HG02884 (cell line): ENCODE measurements around the gene GET4.
"Not testable (repeated sequence)": the region's sequence is repeated elsewhere in the genome, so short reads cannot be mapped to it uniquely, and the experiment has no call there.

Experiments used
- ATAC-seq: cut with Tn5 transposase; IDR thresholded peaks from one replicate; pipeline ENCODE4 v1.9.1; 2021; ENCODE audit warnings: mild to moderate bottlenecking, moderate library complexity; ENCODE audit not compliant: unreplicated experiment

GET4 gene

DNA sequence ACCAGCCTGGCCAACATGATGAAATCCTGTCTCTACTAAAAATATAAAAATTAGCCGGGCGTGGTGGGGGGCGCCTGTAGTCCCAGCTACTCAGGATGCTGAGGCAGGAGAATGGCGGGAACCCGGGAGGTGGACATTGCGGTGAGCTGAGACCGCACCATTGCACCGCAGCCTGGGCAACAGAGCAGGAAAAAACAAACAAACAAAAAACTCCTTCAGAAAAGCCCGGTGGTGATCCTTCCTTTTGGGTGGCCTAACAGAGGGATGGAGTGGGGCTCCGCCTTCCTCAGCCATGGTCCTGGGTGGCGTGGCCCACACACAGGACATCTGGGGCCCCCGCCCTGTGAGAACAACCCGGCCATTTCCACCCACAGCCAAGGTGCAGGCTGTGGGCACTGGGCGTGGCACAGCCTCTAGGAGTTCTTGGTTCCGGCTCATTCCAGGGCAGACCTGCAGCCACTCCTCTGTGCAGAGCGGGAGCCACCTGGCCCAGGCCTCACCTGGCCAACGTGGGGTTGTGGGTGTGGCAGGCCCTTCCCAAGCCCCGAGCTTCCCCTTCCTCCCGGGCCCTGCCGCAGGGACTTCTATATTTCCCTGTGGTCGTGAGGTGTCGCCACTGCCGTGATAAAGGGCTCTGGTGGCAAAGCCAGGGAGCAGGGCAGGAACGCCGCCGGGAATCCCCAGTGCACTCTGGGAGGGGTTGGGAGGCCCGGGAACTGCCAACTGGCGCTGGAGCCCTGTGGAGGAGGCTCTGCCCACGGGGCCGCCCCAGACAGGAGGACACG lies 37.6 kb downstream of the GET4 start:
- ATAC-seq: no peak

DNA sequence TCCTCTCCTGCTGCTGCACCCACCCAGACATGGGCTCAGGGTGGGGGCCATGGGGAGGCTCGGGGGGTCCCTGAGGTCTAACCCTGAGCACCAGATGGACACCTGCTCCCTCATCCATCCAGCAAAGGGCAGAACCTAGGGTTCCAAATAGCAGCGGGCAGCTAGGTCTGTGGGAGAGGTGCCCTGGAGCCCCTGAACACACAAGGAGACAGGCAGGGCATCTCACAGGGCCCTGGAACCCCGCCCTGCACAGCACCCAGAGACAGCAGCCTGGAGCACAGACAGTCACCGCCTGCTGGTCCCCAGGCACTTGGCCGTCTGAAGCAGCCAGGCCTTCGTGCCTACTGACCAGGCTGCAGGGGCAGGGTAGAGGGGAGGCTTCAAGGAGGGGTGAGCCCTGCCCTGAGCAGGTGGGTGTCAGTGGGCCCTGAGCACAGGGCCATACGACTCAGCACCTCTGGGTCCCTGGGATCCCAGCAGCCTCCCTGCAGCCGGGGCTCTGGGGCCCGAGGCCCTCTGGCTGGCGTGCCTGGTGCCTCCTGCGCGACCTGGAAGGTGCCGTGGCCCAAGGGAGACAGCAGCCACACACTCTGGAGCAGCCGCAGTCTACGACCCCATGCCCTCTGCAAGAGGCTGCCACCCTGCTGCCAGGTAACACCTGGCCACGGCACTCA lies 38.3 kb downstream of the GET4 start:
- ATAC-seq: no peak

DNA sequence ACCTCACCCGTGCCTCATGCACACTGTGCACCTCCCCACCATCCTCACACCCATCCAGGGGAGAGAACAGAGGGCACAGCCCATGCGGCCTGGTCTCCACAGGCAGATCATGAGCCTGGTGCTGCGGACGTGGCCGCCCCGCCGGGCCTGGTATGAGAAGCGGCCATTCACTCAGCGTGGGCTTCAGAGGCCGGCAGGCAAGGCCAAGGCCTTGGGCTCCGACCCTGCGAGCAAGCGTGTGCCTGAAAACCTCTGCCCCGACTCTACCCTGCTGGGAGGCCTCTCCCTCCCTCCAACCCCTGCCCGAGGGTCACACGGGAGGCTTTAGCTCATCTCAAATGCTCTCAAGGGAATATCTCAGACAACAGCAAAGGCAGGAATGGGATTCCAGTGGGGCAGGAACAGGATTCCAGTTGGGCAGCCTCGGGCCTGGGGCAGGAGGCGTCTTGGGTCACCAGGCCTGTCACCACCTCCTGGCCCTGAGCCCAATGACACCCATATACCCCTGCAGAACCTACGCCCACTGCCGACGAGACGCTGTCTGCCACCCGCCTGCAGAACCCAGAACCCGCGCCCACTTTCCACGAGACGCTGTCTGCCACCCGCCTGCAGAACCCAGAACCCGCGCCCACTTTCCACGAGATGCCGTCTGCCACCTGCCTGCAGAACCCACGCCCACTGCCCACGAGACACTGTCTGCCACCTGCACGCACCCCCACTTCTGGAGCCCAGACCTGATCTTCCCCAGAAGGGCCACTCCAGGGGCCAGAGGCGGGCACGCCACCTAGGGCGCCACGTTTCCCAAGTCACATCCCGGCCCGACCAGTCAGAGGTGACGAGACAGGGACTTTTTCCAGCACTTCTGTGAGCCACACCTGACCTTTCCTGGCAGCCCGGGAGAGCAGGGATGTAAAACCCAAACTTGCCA lies 39.2 kb downstream of the GET4 start:
- ATAC-seq: no peak

DNA sequence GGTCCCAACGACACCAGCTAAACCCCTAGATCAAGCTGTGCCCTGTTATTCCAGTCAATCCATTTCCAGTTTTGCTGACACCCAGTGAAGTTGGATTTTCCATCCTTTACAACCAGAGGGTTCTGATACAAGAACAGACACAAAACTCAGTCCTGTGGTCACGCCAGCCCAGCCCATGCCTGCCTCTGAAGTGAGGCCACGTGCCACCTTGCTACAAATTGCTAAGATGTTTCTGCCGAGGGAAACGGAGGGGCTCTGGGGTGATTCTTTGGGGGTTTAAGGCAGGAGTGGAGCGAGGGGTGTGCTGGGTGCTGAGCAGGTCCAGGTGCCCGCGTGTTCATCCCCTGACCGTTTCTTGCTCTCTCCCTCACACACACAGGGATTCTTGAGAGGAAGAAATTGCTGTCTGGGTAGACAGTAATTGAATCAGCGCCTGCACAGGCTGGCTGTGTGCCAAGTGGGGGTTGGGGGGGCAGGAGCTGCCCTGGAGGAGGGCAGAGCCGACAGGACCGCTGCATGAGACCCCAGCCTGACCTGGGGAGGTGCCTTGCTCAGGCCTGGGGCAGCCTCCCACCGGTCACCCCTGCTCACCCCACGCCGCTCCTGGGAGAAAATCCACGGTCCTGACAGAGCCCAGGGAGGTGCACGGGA lies 40.1 kb downstream of the GET4 start:
- ATAC-seq: no peak

DNA sequence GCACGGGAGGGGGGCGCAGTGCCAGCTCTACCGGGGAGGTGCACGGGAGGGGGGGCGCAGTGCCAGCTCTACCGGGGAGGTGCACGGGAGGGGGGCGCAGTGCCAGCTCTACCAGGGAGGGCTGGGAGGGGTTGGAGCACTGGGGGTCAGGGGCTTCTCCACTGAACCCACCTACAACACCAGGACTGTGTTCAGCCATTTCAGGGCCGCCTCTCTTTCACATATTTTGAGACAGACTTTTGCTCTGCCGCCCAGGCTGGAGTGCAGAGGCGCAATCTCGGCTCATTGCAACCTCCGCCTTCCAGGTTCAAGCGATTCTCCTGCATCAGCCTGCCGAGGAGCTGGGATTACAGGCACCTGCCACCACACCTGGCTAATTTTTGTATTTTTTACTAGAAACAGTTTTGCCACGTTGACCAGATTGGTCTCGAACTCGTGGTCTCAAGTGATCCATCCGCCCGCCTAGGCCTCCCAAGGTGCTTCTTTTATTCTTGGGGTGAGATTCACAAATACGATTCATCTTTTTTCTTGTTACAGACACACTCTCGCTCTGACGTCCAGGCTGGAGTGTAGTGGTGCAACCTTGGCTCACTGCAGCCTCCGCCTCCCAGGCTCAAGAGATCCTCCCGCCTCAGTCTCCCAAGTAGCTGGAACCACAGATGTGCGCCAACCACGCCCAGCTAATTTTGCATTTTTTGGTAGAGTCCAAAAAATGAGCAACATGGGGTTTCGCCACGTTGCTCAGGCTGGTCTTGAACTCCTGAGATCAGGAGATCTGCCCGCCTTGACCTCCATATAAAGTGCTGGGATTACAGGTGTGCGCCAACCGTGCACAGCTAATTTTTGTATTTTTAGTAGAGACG lies 41.1 kb downstream of the GET4 start:
- ATAC-seq: no peak

DNA sequence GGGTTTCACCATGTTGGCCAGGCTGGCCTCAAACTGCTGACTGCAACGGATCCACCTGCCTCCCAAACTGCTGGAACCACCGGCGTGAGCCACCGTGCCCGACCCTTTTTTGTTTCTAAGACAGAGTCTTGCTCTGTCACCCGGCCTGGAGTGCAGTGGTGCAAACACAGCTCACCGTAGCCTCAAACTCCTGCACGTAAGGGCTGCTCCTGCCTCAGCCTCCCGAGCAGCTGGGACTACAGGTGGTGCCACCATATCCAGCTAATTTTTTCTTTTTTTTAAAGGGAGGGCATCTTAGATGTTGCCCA lies 41.7 kb downstream of the GET4 start:
- no peak for ATAC-seq

DNA sequence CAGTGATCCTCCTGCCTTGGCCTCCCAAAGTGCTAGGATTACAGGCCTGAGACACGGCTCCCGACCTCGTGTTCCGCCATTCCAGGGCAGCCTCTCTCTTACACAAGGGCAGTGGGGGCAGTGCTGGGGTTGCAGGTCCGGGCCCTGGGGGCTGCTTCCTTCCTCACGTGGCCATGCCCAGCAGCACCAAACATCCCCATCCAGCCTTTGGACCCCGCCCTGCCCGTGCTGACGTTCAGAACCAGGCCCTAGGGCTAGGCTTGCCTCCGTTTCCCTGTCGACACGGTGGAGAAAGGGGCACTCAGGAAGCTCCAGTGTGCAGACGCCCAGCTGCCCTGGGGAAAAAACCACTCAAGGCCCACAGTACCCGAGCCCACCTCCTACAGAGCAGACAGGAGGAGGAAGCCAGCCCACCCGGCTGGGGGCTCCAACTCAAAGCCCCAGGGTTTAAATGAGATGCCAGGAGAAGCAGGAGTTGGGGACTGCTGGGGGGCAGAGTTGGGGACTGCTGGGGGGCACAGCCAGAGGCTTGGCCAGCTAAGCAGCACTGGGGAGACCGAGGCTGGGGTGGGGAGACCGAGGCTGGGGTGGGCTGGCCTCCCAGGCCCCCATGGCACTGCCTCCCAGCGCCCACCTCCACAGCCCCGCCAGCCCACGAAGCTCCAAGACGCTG lies 42.2 kb downstream of the GET4 start:
- ATAC-seq: no peak

DNA sequence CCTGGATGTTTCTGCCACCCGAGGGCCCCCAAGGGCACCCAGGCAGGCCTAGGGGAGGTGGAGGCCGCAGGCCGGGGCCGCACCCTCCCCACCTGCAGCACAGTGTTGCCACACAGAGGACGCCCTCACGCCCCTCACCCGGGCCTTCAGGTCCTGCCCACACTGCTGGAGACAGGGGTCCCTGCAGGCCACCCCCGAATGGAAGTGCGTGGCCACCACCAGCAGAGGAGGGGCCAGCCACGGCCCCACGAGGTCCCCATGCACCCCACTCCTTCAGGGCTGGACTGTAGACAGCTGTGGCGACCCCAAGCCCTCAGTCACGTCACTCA lies 42.7 kb downstream of the GET4 start:
- ATAC-seq: no peak

DNA sequence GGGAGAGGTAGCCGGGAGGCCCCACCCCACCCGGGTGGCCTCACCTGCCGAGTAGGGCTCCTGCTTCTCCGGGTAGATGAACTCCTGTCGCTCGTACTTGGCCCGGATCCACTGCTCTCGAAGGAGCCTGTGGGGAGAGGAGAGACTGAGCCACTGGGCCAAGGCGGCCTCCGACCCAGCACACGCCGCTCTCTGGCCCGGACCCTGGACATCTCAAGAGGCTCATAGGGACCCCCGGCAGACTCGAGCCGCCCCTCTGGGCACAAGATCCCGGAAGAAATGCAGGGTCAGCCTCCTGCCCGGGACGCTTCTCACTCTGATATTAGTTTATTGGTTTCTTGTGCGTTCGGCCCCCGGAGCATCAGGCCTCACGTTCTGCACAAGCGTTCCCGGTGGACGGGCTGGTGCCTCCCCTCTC lies 43.6 kb downstream of the GET4 start:
- ATAC-seq: no peak

DNA sequence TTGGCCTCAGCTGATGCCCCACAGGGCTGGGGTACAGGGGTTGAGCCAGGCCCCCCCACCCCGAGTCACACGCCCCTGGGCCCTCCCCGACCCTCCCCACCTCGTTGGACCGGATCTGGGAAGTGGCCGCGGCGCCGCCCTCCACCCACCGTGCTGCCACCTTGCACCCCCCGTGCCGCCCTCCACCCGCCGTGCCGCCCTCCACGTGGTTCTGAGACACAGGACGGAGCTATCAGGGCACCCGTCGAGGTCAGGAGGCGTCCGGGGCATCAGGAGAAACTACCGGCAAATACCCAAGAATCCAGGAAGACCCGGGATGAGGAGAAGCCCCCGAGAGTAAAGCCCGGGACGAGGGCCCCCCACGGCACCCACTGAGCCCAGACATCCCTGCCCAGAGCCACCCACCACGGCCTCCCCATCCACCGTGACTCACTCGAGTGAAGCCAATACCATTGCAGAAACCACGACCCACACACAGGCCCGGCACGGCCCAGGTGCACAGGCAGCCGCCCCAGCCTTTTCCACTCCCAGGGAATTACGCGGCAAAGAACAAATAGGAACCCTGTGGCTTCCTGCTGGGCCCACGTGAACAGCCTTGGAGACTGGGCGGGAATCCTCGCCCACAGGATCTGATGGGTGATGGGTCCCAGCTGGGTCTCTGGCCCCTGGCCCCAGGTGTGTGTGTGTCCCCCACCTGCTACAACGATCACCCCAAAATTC lies 44.2 kb downstream of the GET4 start:
- no peak for ATAC-seq

DNA sequence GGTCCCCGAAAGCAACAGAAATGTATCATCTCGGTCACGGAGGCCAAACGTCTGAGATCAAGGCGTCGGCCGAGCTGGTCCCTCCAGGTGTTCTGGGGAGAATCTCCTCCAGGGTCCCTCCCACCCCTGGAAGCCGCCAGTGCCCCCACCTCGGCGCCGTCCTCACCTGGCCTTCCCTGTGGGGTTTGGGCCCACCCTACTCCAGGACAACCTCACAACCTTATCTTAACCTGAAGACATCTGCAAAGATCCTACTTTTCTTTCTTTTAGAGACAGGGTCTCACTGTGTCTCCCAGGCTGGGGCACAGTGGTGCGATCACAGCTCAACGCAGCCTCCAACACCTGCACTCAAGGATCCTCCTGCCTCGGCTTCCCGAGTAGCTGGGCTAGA lies 44.7 kb downstream of the GET4 start:
- ATAC-seq: no peak

DNA sequence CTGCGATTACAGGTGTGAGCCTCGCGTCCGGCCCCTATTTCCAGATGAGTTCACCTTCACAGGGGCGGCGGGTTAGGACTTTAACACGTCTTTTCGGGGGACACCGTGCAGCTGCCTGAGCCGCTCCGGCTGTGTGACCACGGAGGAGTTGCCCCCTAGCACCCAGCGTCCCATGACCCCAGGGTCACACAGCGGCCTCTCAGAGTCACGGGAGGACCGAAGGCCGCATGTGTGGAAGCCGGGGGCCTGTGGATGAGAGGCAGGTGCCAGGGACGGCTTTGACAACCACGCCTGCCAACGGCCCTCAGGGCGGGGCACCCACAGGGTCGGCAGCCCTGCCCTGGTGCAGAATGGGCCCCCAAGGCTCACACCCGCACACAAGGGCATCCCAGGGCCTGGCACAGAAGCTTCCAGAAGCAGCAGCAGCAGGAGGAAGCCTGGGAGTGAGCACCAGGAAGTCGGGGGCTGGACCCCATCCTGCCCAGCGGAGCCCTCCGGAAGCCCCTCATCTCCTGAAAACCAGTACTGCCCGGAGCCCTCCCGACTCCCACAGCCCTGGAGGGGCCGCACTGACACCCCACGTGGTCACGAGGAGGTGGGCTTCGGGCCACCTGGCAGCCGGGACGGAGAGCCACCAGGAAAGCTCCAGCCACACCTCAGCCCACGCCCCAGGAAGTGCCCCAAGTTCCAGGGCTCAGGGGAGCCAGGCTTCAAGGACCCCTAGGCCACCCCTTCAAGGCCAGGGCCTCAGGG lies 45.4 kb downstream of the GET4 start:
- ATAC-seq: no peak

DNA sequence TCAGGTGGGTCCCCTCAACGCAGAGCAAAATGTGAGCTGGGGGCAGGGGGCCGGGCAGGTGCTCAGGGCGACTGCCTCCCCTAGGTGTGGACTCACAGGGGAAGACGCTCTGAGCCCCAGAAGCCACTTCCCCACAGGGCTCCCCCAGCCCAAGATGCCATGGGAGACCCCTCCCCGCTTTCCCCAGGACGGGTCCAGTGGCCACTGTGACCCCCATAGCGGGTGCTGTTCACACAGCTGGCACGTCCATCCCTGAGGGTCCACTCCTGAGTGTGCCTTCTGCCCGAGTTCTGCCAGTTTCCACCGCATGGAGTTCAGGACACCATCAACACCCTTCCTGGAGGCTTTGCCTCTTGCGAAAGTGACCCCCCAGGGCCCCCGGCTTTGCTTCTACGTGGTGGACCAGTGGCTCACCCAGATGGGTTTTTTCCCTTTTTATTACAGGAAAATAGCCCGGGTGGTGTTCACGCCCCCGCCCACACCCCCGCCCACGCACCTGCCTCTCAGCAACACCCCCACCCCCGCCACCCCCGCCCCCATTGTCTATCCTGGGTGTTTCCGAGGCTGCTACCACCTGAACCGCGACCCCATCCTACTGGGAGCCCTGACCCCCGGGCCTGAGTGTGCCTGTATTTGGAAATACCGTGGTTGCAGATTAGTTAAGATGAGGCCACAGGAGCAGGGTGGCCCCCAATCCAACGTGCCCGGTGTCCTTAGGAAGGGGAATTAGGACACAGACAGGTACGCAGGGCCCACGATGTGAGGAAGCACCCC lies 46.2 kb downstream of the GET4 start:
- ATAC-seq: no peak

DNA sequence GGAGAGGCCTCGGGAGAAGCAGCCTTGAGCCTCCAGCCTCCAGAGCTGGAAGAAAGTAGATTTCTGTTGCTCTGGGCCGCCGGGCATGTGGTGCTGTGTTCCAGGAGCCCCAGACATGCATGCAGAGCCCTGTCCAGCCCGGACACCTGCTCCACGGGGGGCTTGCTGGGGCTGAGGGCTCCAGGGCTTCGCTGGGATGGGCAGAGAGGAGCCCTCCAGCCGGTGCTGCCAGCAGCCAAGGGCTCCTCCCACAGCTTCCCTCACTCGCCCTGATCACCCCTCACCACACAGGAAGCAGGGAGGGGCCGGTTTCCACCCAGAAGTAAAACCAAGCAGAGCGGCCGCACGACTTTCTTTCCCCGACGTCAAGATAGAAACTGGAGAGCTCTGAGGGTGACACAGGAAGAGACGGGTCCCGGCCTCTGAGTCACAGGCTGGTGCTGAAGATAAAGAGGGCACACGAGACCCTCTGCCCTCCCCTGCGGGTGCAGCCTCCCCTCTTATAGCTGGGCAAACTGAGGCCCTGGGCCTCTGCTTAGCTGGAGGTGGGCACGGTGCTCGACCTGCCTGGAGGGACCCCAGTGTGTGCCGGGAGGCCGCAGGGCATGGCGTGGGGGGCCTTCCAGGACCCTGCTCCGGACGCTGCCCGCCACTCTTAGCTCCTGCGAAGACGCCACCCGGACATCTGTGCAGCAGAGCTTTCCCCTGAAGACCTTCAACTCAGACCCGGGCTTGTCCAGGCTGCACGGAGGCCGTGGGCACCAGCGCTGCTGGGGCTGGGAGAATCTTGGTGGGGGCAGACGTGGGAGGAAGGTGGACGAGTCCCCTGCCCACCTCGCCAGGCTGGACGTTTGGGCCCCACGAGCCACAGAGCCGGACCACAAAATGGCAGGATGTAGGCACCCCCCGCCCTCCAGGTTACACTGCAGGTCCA lies 47.0 kb downstream of the GET4 start:
- ATAC-seq: peak; percentile 63

DNA sequence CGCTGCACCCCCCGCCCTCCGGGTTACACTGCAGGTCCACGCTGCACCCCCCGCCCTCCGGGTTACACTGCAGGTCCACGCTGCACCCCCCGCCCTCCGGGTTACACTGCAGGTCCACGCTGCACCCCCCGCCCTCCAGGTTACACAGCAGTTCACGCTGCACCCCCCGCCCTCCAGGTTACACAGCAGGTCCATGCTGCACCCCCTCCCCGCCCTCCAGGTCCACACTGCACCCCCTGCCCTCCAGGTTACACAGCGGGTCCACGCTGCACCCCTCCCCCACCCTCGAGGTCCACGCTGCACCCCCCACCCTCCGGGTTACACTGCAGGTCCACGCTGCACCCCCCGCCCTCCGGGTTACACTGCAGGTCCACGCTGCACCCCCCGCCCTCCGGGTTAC lies 47.7 kb downstream of the GET4 start:
- not testable (repeated sequence) for ATAC-seq

DNA sequence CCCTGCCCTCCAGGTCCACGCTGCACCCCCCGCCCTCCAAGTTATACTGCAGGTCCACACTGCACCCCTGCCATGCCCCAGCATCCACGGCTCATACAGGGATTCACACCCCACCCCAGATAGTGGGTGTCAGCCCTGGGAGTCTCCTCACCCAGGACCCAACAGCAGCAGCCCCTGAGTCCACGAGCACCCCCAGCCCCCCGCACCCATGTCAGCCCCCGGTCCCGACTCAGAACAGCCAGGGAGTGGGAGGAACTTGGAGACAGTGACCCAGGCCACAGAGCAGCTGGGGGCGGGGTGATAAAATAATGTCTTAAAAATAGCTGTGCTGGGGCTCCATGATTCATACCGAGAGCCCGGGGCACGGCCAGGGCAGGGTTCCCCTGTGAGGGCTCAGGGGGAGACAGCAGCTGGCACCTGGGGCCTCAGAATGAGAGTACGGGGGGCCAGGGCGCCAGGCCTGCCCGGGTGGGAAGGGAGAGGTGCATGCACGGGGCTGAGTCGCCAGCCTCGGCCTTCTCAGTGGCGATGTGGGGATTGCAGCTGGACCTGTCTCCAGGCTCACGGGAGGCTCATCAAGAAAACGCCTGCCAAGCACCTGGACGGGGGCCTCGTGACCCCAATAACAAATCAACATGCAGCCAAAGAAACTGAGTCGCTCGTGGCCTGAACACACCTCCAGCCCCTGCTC lies 48.3 kb downstream of the GET4 start:
- peak; percentile 36 for ATAC-seq
